Right renal pelvis (tissue), 4 donors: ENCODE data around the gene FBXO42. TPM values are rescaled to one million over a fixed set of nuclear protein-coding genes. Genes with fewer than 3 reads are reported as not detected.
A peak's percentile ranks its signal among the peaks of the same experiment; 100 is the strongest.
"Not testable (repeated sequence)": the region's sequence is repeated elsewhere in the genome, so short reads cannot be mapped to it uniquely, and the experiment has no call there.

ENCODE experiments used
- DNase-seq, 4 donors: peaks; one replicate each; pipeline ENCODE4 v3.0.0-alpha.2; 2013; ENCODE audit warnings: low read depth in 4 of 4, low spot score in 3 of 4, missing footprints in 1 of 4
- polyA plus RNA-seq, 4 donors: library from polyadenylated mRNA; unstranded; fragments of 120-200 nt; gene quantifications; one replicate each; pipeline ENCODE4 v1.2.1, GENCODE V29; 2013; ENCODE audit not compliant: insufficient read length in 4 of 4

The FBXO42 gene
- polyA plus RNA-seq, 4 donors = 21.1 to 24.8 (median 22.1) TPM

DNA sequence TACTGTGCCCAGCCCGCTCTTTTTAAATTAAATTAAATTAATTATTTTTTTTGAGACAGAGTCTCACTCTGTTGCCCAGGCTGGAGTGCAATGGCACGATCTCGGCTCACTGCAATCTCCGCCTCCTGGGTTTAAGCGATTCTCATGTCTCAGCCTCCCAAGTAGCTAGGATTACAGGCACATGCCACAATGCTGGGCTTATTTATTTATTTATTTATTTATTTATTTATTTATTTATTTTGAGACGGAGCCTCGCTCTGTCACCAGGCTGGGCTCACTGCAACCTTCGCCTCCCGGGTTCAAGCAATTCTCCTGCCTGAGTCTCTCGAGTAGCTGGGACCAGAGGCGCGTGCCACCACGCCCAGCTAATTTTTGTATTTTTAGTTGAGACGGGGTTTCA is 129.6 kb downstream of the FBXO42 start:
- not testable (repeated sequence) for DNase-seq

DNA sequence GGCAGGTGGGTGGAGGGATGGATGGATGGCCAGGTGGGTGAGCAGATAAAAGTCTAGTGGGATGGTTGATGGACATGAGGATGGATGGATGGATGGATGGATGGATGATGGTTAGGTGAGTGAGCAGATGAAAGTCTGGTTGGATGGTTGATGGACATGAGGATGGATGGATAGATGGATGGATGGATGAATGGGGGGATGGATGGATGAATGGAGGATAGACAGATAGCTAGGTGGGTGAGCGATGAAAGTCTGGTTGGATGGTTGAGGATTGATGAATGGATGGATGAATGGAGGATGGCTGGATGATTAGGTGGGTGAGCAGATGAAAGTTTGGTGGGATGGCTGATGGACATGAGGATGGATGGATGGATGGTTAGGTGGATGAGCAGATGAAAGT is 130.8 kb downstream of the FBXO42 start:
- no peak for DNase-seq

DNA sequence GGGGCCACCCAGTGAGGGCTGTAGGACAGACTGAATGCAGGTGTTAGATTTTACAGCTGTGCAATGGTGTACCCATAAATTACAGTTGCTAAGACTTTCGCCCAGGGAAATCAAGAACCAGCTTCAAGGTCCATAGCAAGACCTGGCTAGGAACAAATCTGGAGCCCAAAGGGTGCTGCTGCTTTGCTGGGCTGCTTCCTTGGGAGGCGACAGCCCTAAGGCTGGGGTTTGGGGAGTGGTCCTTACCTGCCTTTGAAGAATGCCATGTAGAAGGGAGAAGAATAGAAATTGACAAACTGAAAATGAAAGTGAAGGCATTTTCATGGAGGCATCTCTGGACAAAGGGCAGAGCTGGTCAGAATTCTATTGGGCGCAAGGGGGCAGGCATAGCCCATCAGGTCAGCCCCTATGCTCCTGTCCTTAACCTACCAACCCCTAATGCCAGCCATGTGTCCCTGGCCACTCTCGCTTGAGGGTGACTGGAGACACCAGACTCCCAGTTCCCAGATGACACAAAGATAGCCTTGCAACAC is 132.2 kb downstream of the FBXO42 start:
- DNase-seq = no peak

DNA sequence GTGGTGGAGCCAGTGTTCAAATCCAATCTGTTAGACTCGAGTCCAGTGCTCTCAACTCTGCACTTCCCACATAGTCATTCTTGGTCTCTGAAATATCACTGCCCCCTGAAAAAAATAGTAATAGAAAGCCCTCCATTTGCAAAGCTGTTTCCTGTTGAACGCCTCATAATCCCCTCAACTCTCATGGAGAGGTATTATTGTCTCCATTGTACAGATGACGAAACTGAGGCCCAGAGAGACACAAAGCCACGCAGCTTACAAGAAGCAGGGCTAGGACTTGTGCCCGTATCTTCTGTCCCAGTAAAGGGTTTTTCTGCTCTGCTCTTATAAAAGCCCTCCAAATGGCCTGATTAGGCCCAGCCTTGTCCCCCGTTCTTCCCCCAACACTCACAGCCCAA is 133.6 kb downstream of the FBXO42 start:
- no peak for DNase-seq

- DNase-seq = no peak
These were observed 134.1 kb downstream of the FBXO42 start for GRCh38 chr1:16218014-16218673.

DNA sequence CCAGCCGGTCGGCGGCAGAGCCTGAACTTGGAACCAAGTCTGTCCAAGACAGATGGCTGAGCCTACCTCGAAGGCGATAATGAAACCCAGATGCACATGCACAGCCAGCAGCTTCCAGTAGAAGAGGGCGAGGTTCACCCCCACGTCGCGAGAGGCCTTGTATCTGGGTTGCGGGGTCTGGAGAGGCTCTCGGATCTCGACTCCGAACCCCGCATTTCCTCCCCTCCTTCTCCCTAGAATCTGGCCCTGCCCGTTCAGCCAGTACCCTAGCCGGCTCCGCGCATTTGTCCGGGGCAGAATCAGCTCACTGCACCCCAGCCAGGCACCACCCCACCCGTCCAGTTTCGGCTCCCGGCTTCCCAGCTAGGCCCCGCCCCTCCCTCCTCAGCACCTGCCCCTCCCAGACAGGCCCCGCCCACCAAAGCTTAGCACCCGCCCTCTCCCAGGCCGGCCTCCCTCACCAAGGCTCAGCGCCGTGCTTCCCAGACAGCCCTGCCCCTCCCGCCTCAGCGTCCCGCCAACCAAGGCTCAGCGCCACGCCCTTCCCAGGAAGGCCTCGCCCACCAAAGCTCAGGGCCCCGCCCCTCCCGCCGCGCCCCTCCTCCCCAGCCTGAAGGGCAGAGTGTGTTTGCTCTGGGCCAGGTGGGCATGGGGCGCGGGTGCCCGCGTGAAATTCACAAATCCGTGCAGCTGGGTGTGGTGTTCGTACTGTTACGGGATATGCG is 135.1 kb downstream of the FBXO42 start:
- DNase-seq = peak; percentile 88 to 92 (median 89)

- peak in 2 of 4 donors; percentile 77 to 91 for DNase-seq
These were observed 136.2 kb downstream of the FBXO42 start for GRCh38 chr1:16215882-16216753.

- DNase-seq = not testable (repeated sequence)
These were observed 137.0 kb downstream of the FBXO42 start for GRCh38 chr1:16215240-16215639.

DNA sequence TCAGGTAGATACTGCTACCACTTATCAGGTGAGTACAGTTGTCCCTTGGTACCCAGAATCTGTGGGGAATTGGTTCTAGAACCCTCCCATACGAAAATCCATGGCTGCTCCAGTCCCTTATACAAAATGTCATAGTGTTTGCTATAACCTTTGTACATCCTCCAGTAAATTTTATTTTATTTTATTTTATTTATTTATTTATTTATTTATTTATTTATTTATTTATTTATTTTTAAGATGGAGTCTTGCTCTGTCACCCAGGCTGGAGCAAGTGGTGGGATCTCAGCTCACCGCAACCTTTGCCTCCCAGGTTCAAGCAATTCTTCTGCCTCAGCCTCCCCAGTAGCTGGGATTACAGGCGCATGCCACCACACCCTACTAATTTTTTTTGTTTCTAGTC is 138.7 kb downstream of the FBXO42 start:
- DNase-seq = not testable (repeated sequence)

DNA sequence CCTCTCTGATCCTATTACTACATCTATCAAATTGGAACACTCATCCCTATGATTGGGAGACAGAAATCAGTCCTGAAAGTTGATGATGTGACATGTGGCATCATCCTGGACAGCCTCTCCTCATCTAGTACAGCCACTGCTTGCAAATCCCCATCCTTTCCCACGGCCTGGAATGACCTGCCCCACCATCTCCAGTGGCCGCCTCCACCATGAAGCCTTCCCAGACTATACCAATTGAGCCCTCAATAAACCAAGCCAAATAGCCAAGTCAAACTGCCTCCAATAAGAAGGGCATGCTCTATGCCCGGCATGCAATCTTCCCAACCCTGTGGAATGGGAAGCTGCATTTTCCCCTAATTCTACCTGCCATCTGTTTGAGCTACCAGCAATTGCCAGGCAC is 139.3 kb downstream of the FBXO42 start:
- DNase-seq = no peak

GRCh38 chr1:16212251-16212961 is 139.9 kb downstream of the FBXO42 start, which contains the start of gene ARHGEF19:
TSS of gene ARHGEF19 (minus strand) at chr1:16212652. CDS start at chr1:16209054, 3,598 bp downstream.
- no peak for DNase-seq

DNA sequence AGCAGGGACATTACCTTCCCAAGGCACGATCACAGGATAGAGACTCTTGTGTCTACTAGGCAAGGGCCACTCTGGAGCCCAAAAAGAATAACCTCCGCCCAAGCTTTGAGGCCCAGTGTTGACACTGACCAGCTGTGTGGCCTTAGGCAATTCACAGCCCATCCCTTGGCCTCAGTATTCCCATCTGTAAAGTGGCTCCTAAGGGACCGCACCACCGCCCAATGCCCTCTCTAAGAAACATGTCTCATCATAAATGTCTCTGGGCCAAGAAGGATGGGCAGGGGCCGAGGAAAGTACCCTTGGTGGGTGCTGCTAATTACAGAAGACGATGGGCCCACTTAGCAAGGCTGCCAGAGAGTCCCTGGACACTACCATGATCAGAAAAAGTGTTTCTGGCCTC is 140.5 kb downstream of the FBXO42 start:
- no peak for DNase-seq

DNA sequence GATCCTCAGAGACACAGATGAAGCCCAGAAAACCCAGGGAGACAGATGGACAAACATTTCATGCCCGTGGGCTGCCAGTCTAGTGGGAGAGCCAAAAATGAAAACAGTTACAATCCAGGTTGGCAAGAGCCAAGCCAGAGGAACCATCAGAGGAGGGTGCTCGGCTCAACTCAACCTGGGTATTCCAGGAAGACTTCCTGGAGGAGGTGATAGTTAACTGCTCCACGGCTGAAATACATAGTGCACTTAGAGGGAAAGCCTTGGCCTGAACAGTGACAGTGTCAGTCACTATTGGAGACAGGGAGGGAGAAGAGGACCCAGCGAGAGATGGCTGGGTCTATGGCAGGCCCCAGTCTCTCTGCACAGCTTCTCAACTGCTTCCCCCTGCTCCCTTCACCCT is 141.7 kb downstream of the FBXO42 start:
- DNase-seq = no peak

- no peak for DNase-seq
These were observed 142.4 kb downstream of the FBXO42 start for GRCh38 chr1:16209847-16210407.

DNA sequence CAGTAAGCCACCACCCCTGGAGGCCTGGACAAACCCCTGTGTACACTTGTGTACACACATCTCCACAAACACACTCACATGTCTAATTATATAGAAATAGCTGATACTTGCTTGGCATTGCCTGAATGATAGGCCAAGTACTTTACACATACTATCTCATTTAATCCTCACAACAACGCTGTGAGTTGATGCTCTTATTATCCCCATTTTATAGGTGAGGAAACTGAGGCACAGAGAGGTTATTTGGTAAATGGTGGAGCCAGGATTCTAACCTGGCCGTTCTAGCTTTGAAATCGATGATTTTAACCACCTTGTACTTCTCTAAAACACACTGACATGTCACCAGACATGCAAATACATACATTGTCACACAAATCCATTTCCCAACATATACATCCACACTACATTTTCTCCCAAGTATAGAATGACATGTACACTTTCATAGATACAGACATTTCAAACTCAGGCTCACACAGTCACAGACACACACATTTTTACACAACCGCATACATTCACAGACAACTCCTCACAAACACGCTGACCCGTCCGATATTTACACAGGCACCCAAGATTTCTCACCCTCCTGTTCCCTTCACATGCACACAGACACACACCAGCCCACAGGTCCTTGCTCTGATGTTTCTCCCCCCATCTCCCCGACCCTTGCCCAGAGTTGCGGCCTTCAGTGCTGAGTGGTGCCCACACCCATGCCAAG is 143.0 kb downstream of the FBXO42 start:
- no peak for DNase-seq

- no peak for DNase-seq
These were observed 143.9 kb downstream of the FBXO42 start for GRCh38 chr1:16208270-16208987.

DNA sequence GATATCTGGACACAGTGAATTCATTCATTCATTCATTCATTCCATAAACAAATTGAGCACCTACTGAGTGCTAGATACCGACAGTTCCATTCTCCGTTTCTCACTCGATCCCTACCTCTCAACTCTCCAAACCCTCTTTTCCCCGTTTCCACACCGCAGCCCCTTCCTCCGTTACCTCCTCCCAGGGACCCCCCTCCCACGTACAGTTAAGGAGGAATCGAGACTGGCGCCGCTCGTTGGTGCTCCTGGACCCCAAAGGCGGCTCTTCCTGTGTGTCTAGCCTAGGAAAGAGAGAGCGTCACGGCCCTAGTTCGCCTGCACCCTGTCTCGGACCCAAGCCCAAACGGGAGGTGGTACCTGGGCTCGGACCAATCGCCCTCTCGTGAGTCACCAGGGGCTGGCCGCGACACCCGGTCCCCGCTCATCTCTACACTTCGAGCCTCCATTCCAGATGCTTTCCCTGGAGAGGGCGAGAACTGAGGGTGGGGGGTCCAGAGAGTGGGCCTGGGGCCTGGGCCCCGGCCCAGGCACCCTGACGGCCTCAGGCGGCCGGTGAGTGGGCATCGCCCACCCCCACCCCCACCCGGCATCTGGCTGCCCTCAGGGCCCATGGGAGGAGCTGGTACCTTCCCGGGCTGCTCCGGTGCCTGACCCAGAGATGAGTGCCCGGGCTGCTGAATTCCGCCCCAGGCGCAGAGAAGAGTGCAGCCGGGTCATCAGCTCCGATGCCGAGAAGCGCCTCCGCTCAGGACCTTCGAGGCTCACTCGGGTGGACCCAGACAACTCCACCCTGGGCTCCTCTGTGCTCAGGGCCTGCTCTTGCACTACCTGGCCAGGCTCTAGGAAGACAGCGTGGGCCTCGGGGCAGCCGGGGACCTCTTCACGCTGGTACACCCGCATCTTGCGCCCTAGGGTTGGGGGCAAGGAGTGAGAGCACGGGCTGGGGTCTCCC is 144.7 kb downstream of the FBXO42 start:
- no peak for DNase-seq
